Endothelial cell of umbilical vein (primary cell): ENCODE measurements around the gene SBF1. TPM values are rescaled to one million over a fixed set of nuclear protein-coding genes. Genes with fewer than 3 reads are reported as not detected.

Experiments used
- BruUV-seq: library from RNA; stranded (reverse); fragments of 400-500 nt; replicated peaks from 2 replicates; lab custom pipeline; 2021; lab: Mats Ljungman, UMichigan
- CTCF ChIA-PET: fragments of 300-600, 350-600 bp; sonication (Branson Sonifier 250); formaldehyde crosslinking; loops from one replicate; lab custom pipeline; 2021; ENCODE audit warnings: antibody characterized with exemption, inconsistent platforms; lab: Charles Lee
- POLR2A ChIA-PET: fragments of 300-600, 350-600 bp; sonication (Branson Sonifier 250); formaldehyde crosslinking; loops from one replicate; lab custom pipeline; 2021; ENCODE audit warnings: antibody characterized with exemption, inconsistent platforms; lab: Charles Lee
- DNase-seq: peaks from one replicate; pipeline ENCODE4 v3.0.0-alpha.2; 2011; ENCODE audit warnings: low read depth, low spot score
- FAIRE-seq: peaks from 2 replicates; lab custom pipeline; 2011; peaks lifted over from hg19 to GRCh38; lab: Jason Lieb, UNC
- H2AFZ ChIP-seq: 2 replicates; pipeline ENCODE4 v1.6.0; 2012; ENCODE audit warnings: low read depth, low read length, control low read depth, inconsistent platforms
- H3K27ac ChIP-seq: 2 replicates; pipeline ENCODE4 v1.5.1; 2011; ENCODE audit warnings: low read depth, mild to moderate bottlenecking, control low read depth, low read length, moderate library complexity; ENCODE audit not compliant: insufficient read depth
- H3K27me3 ChIP-seq, 2 experiments: 2 replicates each; pipeline versions ENCODE4 v1.6.0 to v1.6.1; 2011; ENCODE audit warnings: low read length in 2 of 2, mixed read lengths in 1 of 2; ENCODE audit not compliant: control insufficient read depth in 2 of 2, insufficient read depth in 2 of 2
- H3K36me3 ChIP-seq, 2 experiments: 2 replicates in 1 of 2; 3 replicates in 1 of 2; pipeline ENCODE4 v1.5.1; 2011; ENCODE audit warnings: low read length in 2 of 2, mild to moderate bottlenecking in 1 of 2, moderate library complexity in 1 of 2; ENCODE audit not compliant: control insufficient read depth in 2 of 2, insufficient read depth in 2 of 2; ENCODE audit errors: extremely low read depth in 1 of 2
- H3K4me1 ChIP-seq: 3 replicates; pipeline ENCODE4 v1.5.1; 2011; ENCODE audit warnings: mild to moderate bottlenecking, low read length; ENCODE audit not compliant: control insufficient read depth, insufficient read depth; ENCODE audit errors: extremely low read depth
- H3K4me2 ChIP-seq: 2 replicates; pipeline ENCODE4 v1.6.1; 2011; ENCODE audit warnings: low read length, control low read depth, mixed read lengths; ENCODE audit not compliant: insufficient read depth
- H3K4me3 ChIP-seq, 3 experiments: fragments of 200-600 bp in 1 of 3; sonication (generic), shearing (Covaris generic) in 1 of 3; replicated peaks in 1 of 3; 2 replicates each; pipeline ENCODE4 v1.5.1; 2011 to 2016; ENCODE audit warnings: control low read depth in 3 of 3, low read length in 3 of 3, mild to moderate bottlenecking in 2 of 3, inconsistent platforms in 1 of 3, low read depth in 1 of 3, moderate library complexity in 1 of 3; ENCODE audit not compliant: insufficient read depth in 1 of 3
- H3K79me2 ChIP-seq: 2 replicates; pipeline ENCODE4 v1.6.0; 2012; ENCODE audit warnings: low read length, inconsistent platforms; ENCODE audit not compliant: control insufficient read depth, insufficient read depth
- H3K9ac ChIP-seq: replicated peaks from 2 replicates; pipeline ENCODE3; 2011; ENCODE audit warnings: low read length, control low read depth; ENCODE audit not compliant: insufficient read depth; ENCODE audit errors: extremely low read depth
- H3K9me1 ChIP-seq: replicated peaks from 3 replicates; pipeline ENCODE4 v1.6.0; 2011; ENCODE audit warnings: mild to moderate bottlenecking, low read length; ENCODE audit not compliant: control insufficient read depth, insufficient read depth; ENCODE audit errors: extremely low read depth
- H3K9me3 ChIP-seq: replicated peaks from 2 replicates; pipeline ENCODE4 v1.5.1; 2012; ENCODE audit warnings: low read length, inconsistent platforms; ENCODE audit not compliant: control insufficient read depth, insufficient read depth
- H4K20me1 ChIP-seq: replicated peaks from 2 replicates; pipeline ENCODE3; 2011; ENCODE audit warnings: mild to moderate bottlenecking, low read length; ENCODE audit not compliant: control insufficient read depth, insufficient read depth; ENCODE audit errors: extremely low read depth
- CTCF ChIP-seq, 2 donors: IDR thresholded peaks; 1 replicate in 1 of 2; 2 replicates in 1 of 2; pipeline ENCODE4 v1.5.1; 2011; ENCODE audit warnings: low read length in 2 of 2, mild to moderate bottlenecking in 2 of 2, moderate library complexity in 2 of 2, control low read depth in 1 of 2, inconsistent platforms in 1 of 2, low read depth in 1 of 2; ENCODE audit not compliant: insufficient read depth in 1 of 2; ENCODE audit errors: extremely low read depth in 1 of 2
- FOS ChIP-seq: IDR thresholded peaks from 2 replicates; pipeline ENCODE4 v1.6.1; 2011; ENCODE audit warnings: mild to moderate bottlenecking, low read length, moderate library complexity, borderline replicate concordance; ENCODE audit not compliant: insufficient read depth
- JUN ChIP-seq: IDR thresholded peaks from 2 replicates; pipeline ENCODE4 v1.6.1; 2011; ENCODE audit warnings: borderline replicate concordance, low read depth; ENCODE audit not compliant: insufficient read length, insufficient read depth
- MAX ChIP-seq: IDR thresholded peaks from 2 replicates; pipeline ENCODE4 v1.6.1; 2011; ENCODE audit not compliant: insufficient read depth, insufficient read length
- MYC ChIP-seq: IDR thresholded peaks from one replicate; pipeline ENCODE4 v1.6.1; 2011; ENCODE audit warnings: mild to moderate bottlenecking, low read depth, low read length
- POLR2AphosphoS5 ChIP-seq: IDR thresholded peaks from 2 replicates; pipeline ENCODE4 v1.6.1; 2012; ENCODE audit warnings: low read depth, mild to moderate bottlenecking, control low read depth, low read length, moderate library complexity; ENCODE audit not compliant: insufficient read depth
- dilution Hi-C: fragments of 300-500 bp; cut with MboI; formaldehyde crosslinking; loops from one replicate; pipeline ENCODE4 v1.15.0; 2019; ENCODE audit warnings: low sequenced_read_pairs; ENCODE audit not compliant: extremely low pct_ligation_motif_present
- intact Hi-C: fragments of 100-400 bp; cut with micrococcal nuclease; formaldehyde crosslinking; loops from one replicate; pipeline ENCODE4 v1.10.0; 2022
- polyA plus RNA-seq, 4 experiments: library from polyadenylated mRNA; depleted of rRNA in 3 of 4; stranded (reverse) in 3 of 4; unstranded in 1 of 4; fragments of >200 nt; gene quantifications; 2 replicates each; pipeline versions ENCODE4 v1.2.1 to v1.2.3, GENCODE V29; 2011 to 2012; ENCODE audit warnings: missing spikeins in 1 of 4
- total RNA-seq: library from RNA; stranded (reverse); gene quantifications from 2 replicates; pipeline ENCODE4 v1.2.3, GENCODE V29; 2021

The SBF1 gene
- total and polyA plus RNA-seq, 2 donors (not counting 3 experiments of a cell fraction or from before 2014, with no cell fraction given), result 36.3 to 68.6 TPM

- H3K27me3 ChIP-seq, result no peaks in the 10 kb centered on the region
- H3K79me2 ChIP-seq, result peaks cover 52% of the 10 kb centered on the region
- H3K4me2 ChIP-seq, result peak overlapping the region; percentile 65
- dilution Hi-C loops, result no loop called here
- TF ChIP-seq JUN (no peak), FOS (no peak), POLR2AphosphoS5 (no peak), CTCF (IDR thresholded peaks at IDR 0.05; ENCODE audit: extremely low read depth in 1 of 2, insufficient read depth in 1 of 2, low read depth in 1 of 2, low read length in 2 of 2) (no peak), MYC (no peak), MAX (no peak)
- peaks cover 3% of the 10 kb centered on the region for H4K20me1 ChIP-seq
- no TSS peak for BruUV-seq
- peak; percentile 47 for DNase-seq
- peak; percentile 72 for FAIRE-seq
- peak overlapping the region; percentile 47 to 77 (median 58) for H3K4me3 ChIP-seq
- no peaks in the 10 kb centered on the region for H3K9me1 ChIP-seq
- no peak overlapping the region for H3K27ac ChIP-seq
- ChIA-PET POLR2A (no interaction called here), CTCF (interaction anchor here (1.0 to 1.6 kb wide), 2 partner anchors 23 to 33 kb away, joined by 3 to 8 read pairs; partner anchors contain the start of gene LMF2)
- H3K9me3 ChIP-seq, result no peaks in the 10 kb centered on the region
- no peak overlapping the region for H2AFZ ChIP-seq
- H3K4me1 ChIP-seq, result peaks cover 17% of the 10 kb centered on the region
- H3K9ac ChIP-seq, result peak overlapping the region; percentile 76
- no peaks in the 10 kb centered on the region for H3K36me3 ChIP-seq
- intact Hi-C loops, result loop anchor here (2.0 kb wide), 1 partner anchor 25 kb away; no protein-coding TSS in a partner anchor
Measured at GRCh38 chr22:50473855-50474671, 772 bp downstream of the SBF1 start.
